T-cell (primary cell): ENCODE data around the gene SEPTIN11. TPM values are rescaled to one million over a fixed set of nuclear protein-coding genes. Genes with fewer than 3 reads are reported as not detected.

ENCODE experiments used
- ATAC-seq, 4 experiments: fragments of 200-7000 bp in 3 of 4; fragments of 150-1000 bp in 1 of 4; cut with Tn5 transposase; replicated peaks in 1 of 4; 1 replicate in 3 of 4; 2 replicates in 1 of 4; pipeline ENCODE4 v1.10.0; 2021; ENCODE audit warnings: moderate library complexity in 3 of 4, mild to moderate bottlenecking in 2 of 4, moderate number of reproducible peaks in 1 of 4
- CTCF ChIA-PET, 2 donors: fragments of 300-600 bp; sonication (Branson Sonifier 250); formaldehyde crosslinking; loops; one replicate each; lab custom pipeline; 2022; ENCODE audit warnings: antibody characterized with exemption in 2 of 2; lab: Charles Lee
- POLR2A ChIA-PET, 2 donors: fragments of 300-600 bp; sonication (Branson Sonifier 250); formaldehyde crosslinking; loops; one replicate each; lab custom pipeline; 2022; ENCODE audit warnings: antibody characterized with exemption in 2 of 2; lab: Charles Lee
- DNase-seq, 35 experiments: peaks; one replicate each; pipeline versions ENCODE4 v3.0.0 to v3.0.0-alpha.2; 2013 to 2023
- H3K27ac ChIP-seq: one replicate; pipeline ENCODE4 v1.5.1; 2013; ENCODE audit warnings: low read length
- H3K27me3 ChIP-seq, 2 experiments: replicated peaks in 1 of 2; 1 replicate in 1 of 2; 2 replicates in 1 of 2; pipeline versions ENCODE4 v1.6.1 to v1.7.0; 2013; ENCODE audit warnings: low read length in 1 of 2, mixed read lengths in 1 of 2; ENCODE audit not compliant: control insufficient read depth in 2 of 2, insufficient read depth in 2 of 2; ENCODE audit errors: extremely low read depth in 1 of 2
- H3K36me3 ChIP-seq, 2 donors: 1 replicate in 1 of 2; 2 replicates in 1 of 2; pipeline versions ENCODE4 v1.6.1 to v1.7.0; 2013; ENCODE audit warnings: low read length in 1 of 2; ENCODE audit not compliant: control insufficient read depth in 2 of 2, insufficient read depth in 1 of 2; ENCODE audit errors: extremely low read depth in 1 of 2
- H3K4me1 ChIP-seq, 2 experiments: 1 replicate in 1 of 2; 2 replicates in 1 of 2; pipeline versions ENCODE4 v1.6.1 to v1.7.0; 2013; ENCODE audit warnings: low read length in 2 of 2, mixed read lengths in 1 of 2; ENCODE audit not compliant: insufficient read depth in 2 of 2, control insufficient read depth in 1 of 2; ENCODE audit errors: extremely low read depth in 1 of 2
- H3K4me3 ChIP-seq, 2 donors: 1 replicate in 1 of 2; 2 replicates in 1 of 2; pipeline versions ENCODE4 v1.5.1 to v1.7.0; 2013; ENCODE audit warnings: mild to moderate bottlenecking in 2 of 2, low read length in 1 of 2, moderate library complexity in 1 of 2; ENCODE audit not compliant: control insufficient read depth in 1 of 2; ENCODE audit errors: extremely low read depth in 1 of 2
- H3K9me3 ChIP-seq: 2 replicates; pipeline ENCODE4 v1.7.0; 2013
- H3K27ac Mint-ChIP-seq, 2 donors: one replicate each; pipeline ENCODE4 v1.8.0; 2020 to 2021; ENCODE audit warnings: mild to moderate bottlenecking in 2 of 2, mixed read lengths in 2 of 2
- H3K27me3 Mint-ChIP-seq, 2 donors: one replicate each; pipeline ENCODE4 v1.8.0; 2021 to 2022; ENCODE audit warnings: mixed read lengths in 2 of 2
- H3K36me3 Mint-ChIP-seq: one replicate; pipeline ENCODE4 v1.8.0; 2021; ENCODE audit warnings: mixed read lengths
- H3K4me1 Mint-ChIP-seq, 3 donors: one replicate each; pipeline ENCODE4 v1.8.0; 2020 to 2022; ENCODE audit warnings: mixed read lengths in 3 of 3, mild to moderate bottlenecking in 1 of 3
- H3K4me3 Mint-ChIP-seq, 3 donors: one replicate each; pipeline ENCODE4 v1.8.0; 2020 to 2022; ENCODE audit warnings: mild to moderate bottlenecking in 3 of 3, mixed read lengths in 3 of 3, moderate library complexity in 3 of 3
- H3K9me3 Mint-ChIP-seq, 3 donors: one replicate each; pipeline ENCODE4 v1.8.0; 2020 to 2022; ENCODE audit warnings: mixed read lengths in 3 of 3
- WGBS: methylation state at CpG from one replicate; pipeline ENCODE4 v1.1.5; 2013; ENCODE audit warnings: missing lambda C conversion rate; ENCODE audit not compliant: insufficient coverage; 5-methylcytosine and 5-hydroxymethylcytosine counted together
- total RNA-seq, 35 experiments: library from RNA in 6 of 35; stranded (reverse) in 6 of 35; fragments of 120-200 nt in 1 of 35; gene quantifications; one replicate each; pipeline versions ENCODE4 v1.2.1 to v1.2.4 and lab custom pipeline; 2013 to 2026

Gene SEPTIN11
- total RNA-seq, 5 donors from 2014 or later (not counting 1 experiment from before 2014, with no cell fraction given) = 20.9 to 25.0 (median 22.8) TPM

DNA sequence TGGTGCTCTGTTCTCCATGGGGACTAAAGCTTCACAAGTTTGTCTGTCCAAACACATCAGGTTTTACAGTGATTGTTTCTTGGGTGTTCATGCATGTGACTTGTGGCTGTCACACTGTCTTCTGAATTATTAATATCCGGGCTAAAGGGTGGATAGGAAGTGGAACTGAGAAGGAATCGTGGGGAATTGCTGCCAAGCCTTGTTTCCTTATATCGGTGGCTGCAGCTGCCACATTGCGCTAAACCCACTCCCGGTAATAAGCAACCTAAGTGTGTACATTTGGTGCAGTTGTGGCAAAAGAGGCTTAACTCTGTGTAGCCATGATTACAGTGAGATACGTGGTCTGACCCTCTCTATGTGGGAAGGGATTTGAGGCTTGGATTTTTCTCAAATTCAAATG is 30.7 kb downstream of the SEPTIN11 start:
- Histone ChIP-seq H3K27me3 (no peaks in the 10 kb centered on the region), H3K27ac (no peak overlapping the region), H3K4me3 (no peak overlapping the region), H3K36me3 (no peaks in the 10 kb centered on the region), H3K9me3 (no peaks in the 10 kb centered on the region), H3K4me1 (peaks cover 36 to 48% of the 10 kb centered on the region in 2 experiments)
- ATAC-seq (no peak), DNase-seq (no peak)
- ChIA-PET POLR2A (interaction anchor here in 1 of 2 donors (0.8 kb wide), 1 partner anchor 28 kb away, joined by 3 read pairs; no protein-coding TSS in a partner anchor), CTCF (interaction anchor here in 1 of 2 donors (0.6 kb wide), 1 partner anchor 63 kb away, joined by 4 read pairs; no protein-coding TSS in a partner anchor)
- Mint-ChIP-seq H3K36me3 (no peaks in the 10 kb centered on the region), H3K9me3 (no peaks in the 10 kb centered on the region), H3K4me1 (peaks cover 72 to 86% (median 73%) of the 10 kb centered on the region in 3 donors), H3K27me3 (no peaks in the 10 kb centered on the region), H3K27ac (no peak overlapping the region), H3K4me3 (no peak overlapping the region)
- WGBS = 90% methylated on average over 5 of the region's 6 CpGs

DNA sequence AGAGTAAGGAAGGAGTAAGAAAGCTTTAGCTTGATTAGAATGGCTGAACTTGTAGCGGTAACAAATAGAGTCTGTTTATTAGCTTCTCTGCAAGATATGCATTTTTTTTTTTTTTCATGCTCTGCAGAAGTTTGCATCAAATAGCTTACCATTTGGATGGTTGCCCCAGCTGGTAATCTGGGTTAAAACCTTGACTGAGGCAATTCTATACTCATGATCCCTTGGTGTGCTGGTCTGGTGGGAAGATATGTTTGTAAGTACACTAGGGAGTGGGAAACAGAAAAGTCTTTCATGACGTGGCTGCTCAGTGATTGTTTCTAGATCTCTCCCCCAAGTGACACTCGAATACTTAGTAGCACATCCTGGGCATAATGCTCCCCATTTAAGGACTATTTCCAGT is 32.1 kb downstream of the SEPTIN11 start:
- POLR2A ChIA-PET = interaction anchor here in 1 of 2 donors (0.6 kb wide), 1 partner anchor 36 kb away, joined by 3 read pairs; no protein-coding TSS in a partner anchor
- no peak overlapping the region for H3K4me3 ChIP-seq
- H3K4me1 ChIP-seq = peaks cover 39 to 52% of the 10 kb centered on the region in 2 experiments
- ATAC-seq (no peak), DNase-seq (no peak)
- Mint-ChIP-seq H3K4me1 (peaks cover 74 to 88% (median 81%) of the 10 kb centered on the region in 3 donors), H3K27ac (peak overlapping the region in 1 of 2 donors; percentile 12), H3K36me3 (no peaks in the 10 kb centered on the region), H3K4me3 (peak overlapping the region in 1 of 3 donors; percentile 50), H3K27me3 (no peaks in the 10 kb centered on the region), H3K9me3 (no peaks in the 10 kb centered on the region)
- H3K9me3 ChIP-seq = no peaks in the 10 kb centered on the region
- H3K27ac ChIP-seq = no peak overlapping the region
- H3K36me3 ChIP-seq = no peaks in the 10 kb centered on the region
- CTCF ChIA-PET = interaction anchor here in 1 of 2 donors (1.2 kb wide), 1 partner anchor 88 kb away, joined by 3 read pairs; no protein-coding TSS in a partner anchor
- 100% methylated on average over 1 of the region's 3 CpGs for WGBS
- H3K27me3 ChIP-seq = no peaks in the 10 kb centered on the region

DNA sequence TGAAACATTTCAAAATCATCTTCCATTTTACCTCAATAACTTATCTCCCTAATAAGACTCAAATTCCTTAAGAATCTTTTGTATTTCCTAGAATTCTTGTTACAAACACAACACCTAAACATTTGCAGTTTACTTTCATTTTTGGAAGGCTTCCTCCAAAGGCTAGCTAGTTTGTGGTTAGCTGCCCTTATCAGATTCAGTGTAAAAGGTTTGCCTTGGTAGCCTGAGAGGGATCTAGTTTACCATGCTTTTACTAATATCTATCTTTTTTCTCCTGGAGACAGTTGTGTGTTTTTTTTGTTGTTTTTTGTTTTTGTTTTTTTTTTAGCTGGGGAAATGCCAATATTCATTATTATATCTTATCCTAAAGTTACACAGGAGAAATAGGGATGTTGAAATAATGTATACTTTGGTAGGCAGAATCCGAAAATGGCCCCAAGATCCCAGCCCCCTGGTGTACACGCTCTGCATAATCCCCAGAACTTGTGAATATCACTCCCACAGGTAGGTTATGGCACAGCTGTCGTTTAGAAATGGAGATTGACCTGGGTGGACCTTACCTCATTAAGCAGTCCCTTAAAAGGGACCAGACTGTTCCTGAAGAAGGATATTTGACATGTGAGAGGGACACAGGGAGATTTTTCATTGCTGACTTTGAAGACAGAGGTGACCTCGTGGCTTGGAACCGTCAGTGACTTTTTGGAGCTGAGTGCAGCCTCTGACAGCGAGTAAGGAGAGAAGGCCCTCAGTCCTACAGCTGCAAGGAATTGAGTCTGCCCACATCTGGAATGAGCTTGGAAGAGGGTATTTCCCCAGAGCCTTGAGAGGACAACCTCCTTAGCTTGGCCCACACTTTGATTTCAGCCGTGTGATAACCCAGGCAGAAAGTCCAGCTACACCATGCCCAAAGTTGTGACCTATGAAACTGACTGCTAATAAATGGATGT is 33.4 kb downstream of the SEPTIN11 start:
- no peak overlapping the region for H3K4me3 ChIP-seq
- H3K4me1 Mint-ChIP-seq = peaks cover 74 to 86% (median 78%) of the 10 kb centered on the region in 3 donors
- ChIA-PET CTCF (interaction anchor here (0.5 to 1.5 kb wide), 6 partner anchors 8 to 87 kb away, joined by 3 to 5 read pairs (median 4); no protein-coding TSS in a partner anchor), POLR2A (interaction anchor here (0.6 to 0.7 kb wide), 7 partner anchors 11 to 877 kb away, joined by 3 to 5 read pairs (median 4); no protein-coding TSS in a partner anchor)
- no peaks in the 10 kb centered on the region for H3K36me3 Mint-ChIP-seq
- H3K36me3 ChIP-seq = no peaks in the 10 kb centered on the region
- no peaks in the 10 kb centered on the region for H3K9me3 Mint-ChIP-seq
- no peak overlapping the region for H3K27ac ChIP-seq
- peak in 1 of 35 experiments; percentile 31 for DNase-seq
- ATAC-seq = peak in 3 of 4 experiments; percentile 42 to 45 (median 43)
- no peaks in the 10 kb centered on the region for H3K27me3 ChIP-seq
- peak overlapping the region; percentile 50 to 71 for H3K27ac Mint-ChIP-seq
- H3K4me3 Mint-ChIP-seq = peak overlapping the region; percentile 1 to 50 (median 48)
- 100% methylated on average over 2 of the region's 7 CpGs for WGBS
- no peaks in the 10 kb centered on the region for H3K27me3 Mint-ChIP-seq
- H3K9me3 ChIP-seq = no peaks in the 10 kb centered on the region
- H3K4me1 ChIP-seq = peaks cover 43 to 50% of the 10 kb centered on the region in 2 experiments

DNA sequence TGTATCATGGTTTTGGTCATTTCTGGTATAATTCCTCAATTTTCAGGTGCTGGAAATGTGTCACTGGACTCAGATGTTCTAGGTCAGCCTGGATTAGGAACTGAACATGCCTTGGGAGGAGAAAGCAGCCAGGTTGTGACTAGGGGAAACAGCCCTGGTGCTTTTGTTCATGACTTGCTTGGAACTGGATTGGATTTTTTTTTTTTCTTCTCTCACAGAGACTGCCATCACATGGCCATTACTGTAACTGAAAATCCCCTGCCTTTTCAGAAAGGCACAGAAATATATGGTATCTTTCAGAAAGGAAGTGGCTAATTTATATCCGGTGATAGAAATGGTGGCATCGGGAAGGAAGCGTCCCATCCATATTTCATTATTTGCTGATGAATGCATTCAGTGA is 34.6 kb downstream of the SEPTIN11 start:
- H3K9me3 Mint-ChIP-seq = no peaks in the 10 kb centered on the region
- ChIA-PET POLR2A (no interaction called here), CTCF (no interaction called here)
- Histone ChIP-seq H3K4me3 (no peak overlapping the region), H3K4me1 (peaks cover 47 to 51% of the 10 kb centered on the region in 2 experiments), H3K27me3 (no peaks in the 10 kb centered on the region), H3K27ac (no peak overlapping the region), H3K9me3 (no peaks in the 10 kb centered on the region), H3K36me3 (no peaks in the 10 kb centered on the region)
- H3K27ac Mint-ChIP-seq = no peak overlapping the region
- no peaks in the 10 kb centered on the region for H3K36me3 Mint-ChIP-seq
- H3K4me1 Mint-ChIP-seq = peaks cover 73 to 86% (median 78%) of the 10 kb centered on the region in 3 donors
- H3K27me3 Mint-ChIP-seq = no peaks in the 10 kb centered on the region
- peak overlapping the region in 1 of 3 donors; percentile 37 for H3K4me3 Mint-ChIP-seq
- ATAC-seq = peak in 3 of 4 experiments; percentile 38 to 69 (median 43)
- WGBS = no CpG with 5 or more reads among the region's 3 CpGs
- peak in 3 of 35 experiments; percentile 5 to 66 (median 10) for DNase-seq

DNA sequence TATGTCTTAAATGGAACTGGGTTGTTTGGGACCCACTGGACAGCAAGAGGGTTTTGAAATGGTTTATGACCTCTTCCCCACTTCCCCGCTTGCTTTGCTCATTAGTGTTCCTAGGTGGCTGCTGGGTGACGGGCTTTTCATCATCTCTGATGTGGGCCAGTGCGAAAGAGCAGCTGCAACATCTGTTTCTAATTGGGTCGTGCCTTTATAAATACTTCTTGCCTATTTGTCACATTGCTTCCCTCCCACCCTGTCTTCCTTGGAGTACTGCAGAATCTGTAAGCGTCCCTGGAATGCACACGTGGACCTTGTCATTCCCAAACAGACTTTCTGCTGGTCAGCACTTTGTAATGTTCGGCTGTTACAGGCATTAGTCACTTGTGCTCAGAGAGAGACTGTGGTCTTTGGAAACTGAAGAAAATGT is 35.2 kb downstream of the SEPTIN11 start:
- WGBS = 93% methylated on average over 3 of the region's 7 CpGs
- H3K4me1 Mint-ChIP-seq = peaks cover 76 to 89% (median 82%) of the 10 kb centered on the region in 3 donors
- H3K36me3 ChIP-seq = no peaks in the 10 kb centered on the region

DNA sequence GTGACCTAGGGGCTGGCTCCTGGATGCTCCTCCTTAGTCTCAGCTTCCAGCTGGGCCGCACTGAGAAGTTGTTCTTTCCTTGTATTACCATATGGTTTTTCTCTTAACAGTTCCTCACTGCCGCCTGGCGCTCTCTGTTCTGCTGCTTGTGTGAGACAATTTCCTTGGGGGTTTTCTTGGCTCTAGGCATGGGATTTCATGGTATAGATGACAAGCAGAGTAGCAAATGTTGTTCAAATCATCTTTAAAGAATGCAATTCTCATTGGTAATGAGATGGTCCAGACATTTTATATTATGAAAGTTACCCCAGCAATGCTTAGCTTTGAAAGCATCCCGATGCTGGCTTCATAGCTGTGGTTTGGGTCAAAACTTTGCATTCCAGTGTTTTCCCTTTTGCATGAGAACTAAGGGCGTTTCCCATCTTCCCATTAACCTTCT is 37.6 kb downstream of the SEPTIN11 start:
- no peak overlapping the region for H3K27ac ChIP-seq
- no peaks in the 10 kb centered on the region for H3K27me3 ChIP-seq
- Mint-ChIP-seq H3K9me3 (peaks cover 0 to 6% (median 0%) of the 10 kb centered on the region in 3 donors), H3K36me3 (no peaks in the 10 kb centered on the region), H3K27me3 (no peaks in the 10 kb centered on the region), H3K27ac (peak overlapping the region in 1 of 2 donors; percentile 21), H3K4me1 (peaks cover 84 to 90% (median 90%) of the 10 kb centered on the region in 3 donors), H3K4me3 (no peak overlapping the region)
- DNase-seq = no peak
- 100% methylated on average over 1 of the region's 5 CpGs for WGBS
- H3K4me1 ChIP-seq = peaks cover 57 to 66% of the 10 kb centered on the region in 2 experiments
- no peak for ATAC-seq
- no peaks in the 10 kb centered on the region for H3K36me3 ChIP-seq
- no peak overlapping the region for H3K4me3 ChIP-seq
- POLR2A ChIA-PET = interaction anchor here (0.7 to 1.1 kb wide), 2 partner anchors 12 to 89 kb away, joined by 3 to 6 read pairs; partner anchors contain the start of gene CCNI (in 1 of the 2)
- CTCF ChIA-PET = interaction anchor here (0.7 to 1.1 kb wide), 3 partner anchors 9 to 216 kb away, joined by 3 to 4 read pairs (median 3); no protein-coding TSS in a partner anchor
- no peaks in the 10 kb centered on the region for H3K9me3 ChIP-seq

More for the DNA sequence above, 35.2 kb downstream of the SEPTIN11 start:
- no peaks in the 10 kb centered on the region for H3K36me3 Mint-ChIP-seq
- no peaks in the 10 kb centered on the region for H3K27me3 Mint-ChIP-seq
- H3K9me3 ChIP-seq = no peaks in the 10 kb centered on the region
- H3K27ac Mint-ChIP-seq = peak overlapping the region in 1 of 2 donors; percentile 24
- no peak for ATAC-seq
- H3K9me3 Mint-ChIP-seq = peaks cover 0 to 1% (median 0%) of the 10 kb centered on the region in 3 donors
- H3K4me3 Mint-ChIP-seq = no peak overlapping the region
- no peaks in the 10 kb centered on the region for H3K27me3 ChIP-seq
- POLR2A ChIA-PET = interaction anchor here in 1 of 2 donors (0.7 kb wide), 1 partner anchor 60 kb away, joined by 3 read pairs; no protein-coding TSS in a partner anchor
- no peak for DNase-seq
- no peak overlapping the region for H3K27ac ChIP-seq
- no peak overlapping the region for H3K4me3 ChIP-seq
- CTCF ChIA-PET = no interaction called here
- H3K4me1 ChIP-seq = peaks cover 47 to 51% of the 10 kb centered on the region in 2 experiments
